Peyer's patch (tissue), 4 donors: ENCODE data around the gene KRTAP13-4.

Experiments used
- POLR2A ChIP-seq, 2 donors: fragments of 450-650 bp; IDR thresholded peaks; one replicate each; pipeline ENCODE4 v1.5.1; 2017; ENCODE audit warnings: antibody characterized with exemption in 2 of 2, mild to moderate bottlenecking in 2 of 2, moderate library complexity in 2 of 2
- TF ChIP-seq, protein P1 (sequence below), 6 experiments: fragments of 450-650 bp in 4 of 6; fragments of 200-600 bp in 2 of 6; sonication (generic) in 1 of 6; IDR thresholded peaks; one replicate each; pipeline ENCODE4 v1.5.1; 2017 to 2019; ENCODE audit warnings: antibody characterized with exemption in 6 of 6, mild to moderate bottlenecking in 3 of 6, moderate library complexity in 1 of 6

DNA sequence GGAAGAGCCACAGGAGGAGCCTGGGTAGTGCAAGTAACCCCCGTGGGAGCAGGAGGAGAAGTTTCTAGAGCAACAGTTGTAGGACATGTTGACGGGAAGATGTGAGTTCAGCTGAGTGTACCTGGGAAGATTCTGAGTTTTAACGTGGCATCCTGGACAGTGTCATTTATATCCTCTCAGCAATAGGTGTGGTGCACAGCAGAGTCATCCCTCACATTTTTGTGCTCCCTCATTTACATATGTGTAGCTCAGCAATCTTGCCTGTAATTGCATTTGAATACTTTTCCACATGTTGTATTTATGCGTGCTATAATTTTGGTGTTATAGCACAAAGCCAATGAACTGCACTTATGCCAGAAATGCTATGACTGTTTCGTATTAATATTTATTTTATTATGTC lies 4.2 kb upstream of the KRTAP13-4 start, which contains the start of gene KRTAP13-3:
- TF ChIP-seq, protein P1, sequence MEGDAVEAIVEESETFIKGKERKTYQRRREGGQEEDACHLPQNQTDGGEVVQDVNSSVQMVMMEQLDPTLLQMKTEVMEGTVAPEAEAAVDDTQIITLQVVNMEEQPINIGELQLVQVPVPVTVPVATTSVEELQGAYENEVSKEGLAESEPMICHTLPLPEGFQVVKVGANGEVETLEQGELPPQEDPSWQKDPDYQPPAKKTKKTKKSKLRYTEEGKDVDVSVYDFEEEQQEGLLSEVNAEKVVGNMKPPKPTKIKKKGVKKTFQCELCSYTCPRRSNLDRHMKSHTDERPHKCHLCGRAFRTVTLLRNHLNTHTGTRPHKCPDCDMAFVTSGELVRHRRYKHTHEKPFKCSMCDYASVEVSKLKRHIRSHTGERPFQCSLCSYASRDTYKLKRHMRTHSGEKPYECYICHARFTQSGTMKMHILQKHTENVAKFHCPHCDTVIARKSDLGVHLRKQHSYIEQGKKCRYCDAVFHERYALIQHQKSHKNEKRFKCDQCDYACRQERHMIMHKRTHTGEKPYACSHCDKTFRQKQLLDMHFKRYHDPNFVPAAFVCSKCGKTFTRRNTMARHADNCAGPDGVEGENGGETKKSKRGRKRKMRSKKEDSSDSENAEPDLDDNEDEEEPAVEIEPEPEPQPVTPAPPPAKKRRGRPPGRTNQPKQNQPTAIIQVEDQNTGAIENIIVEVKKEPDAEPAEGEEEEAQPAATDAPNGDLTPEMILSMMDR (IDR thresholded peaks at IDR 0.05), result no peak
- no peak for TF ChIP-seq POLR2A (IDR thresholded peaks at IDR 0.05)
